HEK293 (cell line): ENCODE results near the gene IL18.
A peak's percentile ranks its signal among the peaks of the same experiment; 100 is the strongest.

Source experiments
- CTCF ChIA-PET: fragments of 350-600 bp; formaldehyde crosslinking; extraction: SDS; loops from one replicate; lab custom pipeline; 2021; ENCODE audit warnings: antibody characterized with exemption; lab: Yijun Ruan, JAX
- POLR2A ChIA-PET: fragments of 300-600 bp; formaldehyde crosslinking; extraction: SDS; loops from one replicate; lab custom pipeline; 2020; ENCODE audit warnings: antibody characterized with exemption, inconsistent platforms; lab: Yijun Ruan, JAX
- H3K27ac ChIP-seq: fragments of 200-500 bp; sonication (Bioruptor generic); 2 replicates; pipeline ENCODE4 v1.5.1; 2014; ENCODE audit warnings: low read depth, low read length, control low read depth, inconsistent platforms; ENCODE audit errors: extremely low read depth
- H3K36me3 ChIP-seq, 2 experiments: fragments of 200-500 bp in 1 of 2; sonication (Bioruptor generic) in 1 of 2; 1 replicate in 1 of 2; 2 replicates in 1 of 2; pipeline ENCODE4 v1.5.1; 2014 to 2017; ENCODE audit warnings: inconsistent platforms in 2 of 2, low read length in 2 of 2; ENCODE audit not compliant: control insufficient read depth in 2 of 2, insufficient read depth in 1 of 2
- H3K4me1 ChIP-seq: fragments of 200-500 bp; sonication (Bioruptor generic); 2 replicates; pipeline ENCODE4 v1.5.1; 2014; ENCODE audit warnings: mild to moderate bottlenecking, low read length, inconsistent platforms; ENCODE audit not compliant: control insufficient read depth, insufficient read depth
- H3K4me3 ChIP-seq: 2 replicates; pipeline ENCODE4 v1.5.1; 2011; ENCODE audit warnings: low read depth, mild to moderate bottlenecking, control low read depth, low read length, moderate library complexity
- H3K9me3 ChIP-seq: fragments of 200-500 bp; sonication (Bioruptor generic); 2 replicates; pipeline ENCODE4 v1.5.1; 2014; ENCODE audit warnings: low read depth, low read length, inconsistent platforms; ENCODE audit not compliant: control insufficient read depth, insufficient read depth
- HOXA7 ChIP-seq: sonication (generic); formaldehyde crosslinking; IDR thresholded peaks from 2 replicates; pipeline ENCODE4 v1.8.1; 2022; ENCODE audit warnings: missing genetic modification reagents, borderline replicate concordance
- IKZF3 ChIP-seq: fragments of 450-650 bp; IDR thresholded peaks from 2 replicates; pipeline ENCODE4 v1.5.0; 2018; ENCODE audit warnings: missing biosample characterization, mild to moderate bottlenecking, missing genetic modification characterization, moderate library complexity
- MEIS1 ChIP-seq: sonication (generic); formaldehyde crosslinking; IDR thresholded peaks from 2 replicates; pipeline ENCODE4 v1.8.1; 2022; ENCODE audit warnings: missing genetic modification reagents, mild to moderate bottlenecking, borderline replicate concordance
- PRDM1 ChIP-seq: fragments of 450-650 bp; formaldehyde crosslinking; IDR thresholded peaks from 2 replicates; pipeline ENCODE4; 2016; ENCODE audit warnings: missing biosample characterization, missing genetic modification characterization
- REPIN1 ChIP-seq: fragments of 450-650 bp; formaldehyde crosslinking; IDR thresholded peaks from 2 replicates; pipeline ENCODE4 v1.5.1; 2017; ENCODE audit warnings: missing biosample characterization, missing genetic modification characterization, low read depth
- SP7 ChIP-seq: fragments of 450-650 bp; formaldehyde crosslinking; IDR thresholded peaks from 2 replicates; pipeline ENCODE4 v1.5.1; 2016; ENCODE audit warnings: missing biosample characterization, missing genetic modification characterization
- ZFP37 ChIP-seq: fragments of 450-650 bp; formaldehyde crosslinking; IDR thresholded peaks from 2 replicates; pipeline ENCODE4 v1.5.1; 2016; ENCODE audit warnings: missing biosample characterization, missing genetic modification characterization
- ZNF174 ChIP-seq: fragments of 450-650 bp; formaldehyde crosslinking; IDR thresholded peaks from 2 replicates; pipeline ENCODE4 v1.5.0; 2017; ENCODE audit warnings: missing biosample characterization, mild to moderate bottlenecking, missing genetic modification characterization
- ZNF571 ChIP-seq: fragments of 450-650 bp; formaldehyde crosslinking; IDR thresholded peaks from 2 replicates; pipeline ENCODE4 v1.5.0; 2017; ENCODE audit warnings: missing biosample characterization, missing genetic modification characterization
- ZNF610 ChIP-seq: fragments of 450-650 bp; formaldehyde crosslinking; IDR thresholded peaks from 2 replicates; pipeline ENCODE4 v1.5.1; 2016; ENCODE audit warnings: missing biosample characterization, missing genetic modification characterization, borderline replicate concordance
- TF ChIP-seq, protein P1 (sequence below): fragments of 450-650 bp; formaldehyde crosslinking; IDR thresholded peaks from 2 replicates; pipeline ENCODE4 v1.5.1; 2016; ENCODE audit warnings: missing biosample characterization, missing genetic modification characterization
- TF ChIP-seq, protein P2 (sequence below): fragments of 450-650 bp; formaldehyde crosslinking; IDR thresholded peaks from 2 replicates; pipeline ENCODE4 v1.5.1; 2016; ENCODE audit warnings: missing biosample characterization, missing genetic modification characterization, borderline replicate concordance
- TF ChIP-seq, protein P3 (sequence below): fragments of 450-650 bp; formaldehyde crosslinking; IDR thresholded peaks from 2 replicates; pipeline ENCODE4 v1.5.1; 2016; ENCODE audit warnings: missing biosample characterization, missing genetic modification characterization, borderline replicate concordance
- TF ChIP-seq, protein P4 (sequence below): fragments of 450-650 bp; IDR thresholded peaks from 2 replicates; pipeline ENCODE4 v1.5.1; 2018; ENCODE audit warnings: missing biosample characterization, missing genetic modification characterization

Gene IL18

DNA sequence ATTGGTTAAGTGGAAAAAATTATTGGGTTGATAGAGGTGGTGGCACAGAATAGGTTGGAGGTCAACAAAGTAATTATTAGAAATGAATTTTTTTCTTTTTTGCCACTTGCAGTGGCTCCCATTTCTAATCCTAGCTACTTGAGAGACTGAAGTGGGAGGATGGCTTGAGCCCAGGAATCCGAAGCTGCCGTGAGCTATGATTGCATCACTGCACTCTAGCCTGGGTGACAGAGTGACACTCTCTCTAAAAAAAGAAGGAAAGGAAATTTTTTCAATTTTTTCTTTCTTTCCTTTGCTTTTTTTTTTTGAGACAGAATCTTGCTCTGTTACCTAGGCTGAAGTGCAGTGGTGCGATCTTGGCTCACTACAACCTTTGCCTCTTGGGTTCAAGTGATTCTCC, 9.3 kb upstream of the IL18 start:
- CTCF ChIA-PET, result interaction anchor here (1.2 to 1.9 kb wide), 2 partner anchors 12 to 60 kb away, joined by 3 to 10 read pairs; no protein-coding TSS in a partner anchor
- peaks cover 3% of the 10 kb centered on the region; the same call in 1 of the 2 replicates for H3K4me1 ChIP-seq
- no peak overlapping the region for H3K27ac ChIP-seq
- H3K36me3 ChIP-seq, result no peaks in the 10 kb centered on the region
- no peak overlapping the region for H3K4me3 ChIP-seq
- POLR2A ChIA-PET, result no interaction called here
- TF ChIP-seq, protein P1, sequence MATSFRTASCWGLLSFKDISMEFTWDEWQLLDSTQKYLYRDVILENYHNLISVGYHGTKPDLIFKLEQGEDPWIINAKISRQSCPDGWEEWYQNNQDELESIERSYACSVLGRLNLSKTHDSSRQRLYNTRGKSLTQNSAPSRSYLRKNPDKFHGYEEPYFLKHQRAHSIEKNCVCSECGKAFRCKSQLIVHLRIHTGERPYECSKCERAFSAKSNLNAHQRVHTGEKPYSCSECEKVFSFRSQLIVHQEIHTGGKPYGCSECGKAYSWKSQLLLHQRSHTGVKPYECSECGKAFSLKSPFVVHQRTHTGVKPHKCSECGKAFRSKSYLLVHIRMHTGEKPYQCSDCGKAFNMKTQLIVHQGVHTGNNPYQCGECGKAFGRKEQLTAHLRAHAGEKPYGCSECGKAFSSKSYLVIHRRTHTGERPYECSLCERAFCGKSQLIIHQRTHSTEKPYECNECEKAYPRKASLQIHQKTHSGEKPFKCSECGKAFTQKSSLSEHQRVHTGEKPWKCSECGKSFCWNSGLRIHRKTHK (tag by site-specific recombination), result no peak
- no peak for TF ChIP-seq ZFP37 (tag by site-specific recombination)
- TF ChIP-seq, protein P2, sequence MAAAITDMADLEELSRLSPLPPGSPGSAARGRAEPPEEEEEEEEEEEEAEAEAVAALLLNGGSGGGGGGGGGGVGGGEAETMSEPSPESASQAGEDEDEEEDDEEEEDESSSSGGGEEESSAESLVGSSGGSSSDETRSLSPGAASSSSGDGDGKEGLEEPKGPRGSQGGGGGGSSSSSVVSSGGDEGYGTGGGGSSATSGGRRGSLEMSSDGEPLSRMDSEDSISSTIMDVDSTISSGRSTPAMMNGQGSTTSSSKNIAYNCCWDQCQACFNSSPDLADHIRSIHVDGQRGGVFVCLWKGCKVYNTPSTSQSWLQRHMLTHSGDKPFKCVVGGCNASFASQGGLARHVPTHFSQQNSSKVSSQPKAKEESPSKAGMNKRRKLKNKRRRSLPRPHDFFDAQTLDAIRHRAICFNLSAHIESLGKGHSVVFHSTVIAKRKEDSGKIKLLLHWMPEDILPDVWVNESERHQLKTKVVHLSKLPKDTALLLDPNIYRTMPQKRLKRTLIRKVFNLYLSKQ, result no peak
- no peak for TF ChIP-seq SP7 (tag by site-specific recombination)
- 0 out of 2 replicates have a peak, but pooled peaks have one; percentile 29 for TF ChIP-seq PRDM1 (tag by site-specific recombination)
- TF ChIP-seq, protein P3, sequence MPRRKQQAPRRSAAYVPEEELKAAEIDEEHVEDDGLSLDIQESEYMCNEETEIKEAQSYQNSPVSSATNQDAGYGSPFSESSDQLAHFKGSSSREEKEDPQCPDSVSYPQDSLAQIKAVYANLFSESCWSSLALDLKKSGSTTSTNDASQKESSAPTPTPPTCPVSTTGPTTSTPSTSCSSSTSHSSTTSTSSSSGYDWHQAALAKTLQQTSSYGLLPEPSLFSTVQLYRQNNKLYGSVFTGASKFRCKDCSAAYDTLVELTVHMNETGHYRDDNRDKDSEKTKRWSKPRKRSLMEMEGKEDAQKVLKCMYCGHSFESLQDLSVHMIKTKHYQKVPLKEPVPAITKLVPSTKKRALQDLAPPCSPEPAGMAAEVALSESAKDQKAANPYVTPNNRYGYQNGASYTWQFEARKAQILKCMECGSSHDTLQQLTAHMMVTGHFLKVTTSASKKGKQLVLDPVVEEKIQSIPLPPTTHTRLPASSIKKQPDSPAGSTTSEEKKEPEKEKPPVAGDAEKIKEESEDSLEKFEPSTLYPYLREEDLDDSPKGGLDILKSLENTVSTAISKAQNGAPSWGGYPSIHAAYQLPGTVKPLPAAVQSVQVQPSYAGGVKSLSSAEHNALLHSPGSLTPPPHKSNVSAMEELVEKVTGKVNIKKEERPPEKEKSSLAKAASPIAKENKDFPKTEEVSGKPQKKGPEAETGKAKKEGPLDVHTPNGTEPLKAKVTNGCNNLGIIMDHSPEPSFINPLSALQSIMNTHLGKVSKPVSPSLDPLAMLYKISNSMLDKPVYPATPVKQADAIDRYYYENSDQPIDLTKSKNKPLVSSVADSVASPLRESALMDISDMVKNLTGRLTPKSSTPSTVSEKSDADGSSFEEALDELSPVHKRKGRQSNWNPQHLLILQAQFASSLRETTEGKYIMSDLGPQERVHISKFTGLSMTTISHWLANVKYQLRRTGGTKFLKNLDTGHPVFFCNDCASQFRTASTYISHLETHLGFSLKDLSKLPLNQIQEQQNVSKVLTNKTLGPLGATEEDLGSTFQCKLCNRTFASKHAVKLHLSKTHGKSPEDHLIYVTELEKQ, result no peak
- H3K9me3 ChIP-seq, result no peaks in the 10 kb centered on the region

DNA sequence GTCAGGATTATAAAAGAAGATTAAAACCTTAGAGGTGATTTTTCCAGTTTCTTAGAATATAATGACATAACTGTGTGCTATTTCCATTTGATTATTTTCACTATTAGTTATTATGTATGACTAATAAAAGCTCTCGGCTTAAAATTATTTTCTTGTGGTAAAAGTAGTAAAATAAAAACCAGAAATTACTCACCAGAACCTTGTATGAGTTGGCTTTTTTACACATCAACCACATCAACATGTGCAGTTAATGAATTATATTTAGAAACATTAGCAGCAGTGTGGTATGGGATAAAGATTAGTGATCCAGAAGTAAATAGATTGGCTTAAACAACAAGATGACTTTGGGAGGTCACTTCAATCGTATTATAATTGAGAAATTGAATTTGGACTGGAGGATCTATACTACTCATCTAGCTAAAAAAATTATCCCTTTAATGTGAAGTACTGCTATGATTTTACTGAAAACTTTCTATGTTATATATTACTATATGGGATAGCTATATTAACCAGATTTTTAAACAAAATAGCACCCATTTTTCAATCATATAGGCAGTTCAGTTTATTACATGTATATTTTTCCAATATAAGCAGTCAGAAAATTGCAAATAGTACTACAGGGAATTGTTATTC, 8.6 kb upstream of the IL18 start:
- Histone ChIP-seq H3K36me3 (no peaks in the 10 kb centered on the region), H3K4me1 (peaks cover 3% of the 10 kb centered on the region; the same call in 1 of the 2 replicates), H3K27ac (no peak overlapping the region), H3K9me3 (no peaks in the 10 kb centered on the region), H3K4me3 (no peak overlapping the region)
- ChIA-PET CTCF (interaction anchor here (0.6 to 1.9 kb wide), 4 partner anchors 11 to 107 kb away, joined by 3 to 10 read pairs (median 3); no protein-coding TSS in a partner anchor), POLR2A (no interaction called here)
- TF ChIP-seq, protein P4, sequence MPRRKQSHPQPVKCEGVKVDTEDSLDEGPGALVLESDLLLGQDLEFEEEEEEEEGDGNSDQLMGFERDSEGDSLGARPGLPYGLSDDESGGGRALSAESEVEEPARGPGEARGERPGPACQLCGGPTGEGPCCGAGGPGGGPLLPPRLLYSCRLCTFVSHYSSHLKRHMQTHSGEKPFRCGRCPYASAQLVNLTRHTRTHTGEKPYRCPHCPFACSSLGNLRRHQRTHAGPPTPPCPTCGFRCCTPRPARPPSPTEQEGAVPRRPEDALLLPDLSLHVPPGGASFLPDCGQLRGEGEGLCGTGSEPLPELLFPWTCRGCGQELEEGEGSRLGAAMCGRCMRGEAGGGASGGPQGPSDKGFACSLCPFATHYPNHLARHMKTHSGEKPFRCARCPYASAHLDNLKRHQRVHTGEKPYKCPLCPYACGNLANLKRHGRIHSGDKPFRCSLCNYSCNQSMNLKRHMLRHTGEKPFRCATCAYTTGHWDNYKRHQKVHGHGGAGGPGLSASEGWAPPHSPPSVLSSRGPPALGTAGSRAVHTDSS, result no peak
- no peak for TF ChIP-seq MEIS1 (CRISPR knock-in tag)
- no peak for TF ChIP-seq REPIN1 (tag by site-specific recombination)
- TF ChIP-seq ZNF571 (tag by site-specific recombination), result no peak
- TF ChIP-seq IKZF3 (tag by site-specific recombination), result no peak
- TF ChIP-seq HOXA7, result no peak
- no peak for TF ChIP-seq ZNF174 (tag by site-specific recombination)
- TF ChIP-seq ZNF610, result no peak
